Measurements from ENCODE around the gene PKLR.
A peak's percentile ranks its signal among the peaks of the same experiment; 100 is the strongest.
"Not testable (repeated sequence)": the region's sequence is repeated elsewhere in the genome, so short reads cannot be mapped to it uniquely, and the experiment has no call there.

Gene PKLR

GRCh38 chr1:155301342-155301841, at the start of gene PKLR:
Gene PKLR, minus strand, starts transcription at chr1:155301438. Its CDS starts 43 bp downstream, at chr1:155301395.
- Mint-ChIP-seq H3K4me1 (no peaks in the 10 kb centered on the region), H3K36me3 (ENCODE audit: insufficient read depth) (peaks cover 1% of the 10 kb centered on the region), H3K27me3 (peaks cover 18% of the 10 kb centered on the region), H3K9me3 (no peaks in the 10 kb centered on the region), H3K27ac (ENCODE audit: low read depth) (no peak within 1 kb of the TSS), H3K4me3 (no peak within 1 kb of the TSS)
- DNase-seq (ENCODE audit: low spot score in 2 of 2) = no peak
- no peak for ATAC-seq (replicated peaks; ENCODE audit: extremely low read depth, poor library complexity, severe bottlenecking)

GRCh38 chr1:155342842-155343241, 41.6 kb upstream of the PKLR start:
- Mint-ChIP-seq H3K9me3 (no peaks in the 10 kb centered on the region), H3K4me1 (no peaks in the 10 kb centered on the region), H3K4me3 (no peak overlapping the region), H3K27ac (ENCODE audit: low read depth) (no peak overlapping the region), H3K36me3 (ENCODE audit: insufficient read depth) (peaks cover 81% of the 10 kb centered on the region), H3K27me3 (no peaks in the 10 kb centered on the region)
- ATAC-seq (replicated peaks; ENCODE audit: extremely low read depth, poor library complexity, severe bottlenecking) = no peak
- no peak for DNase-seq (ENCODE audit: low spot score in 2 of 2)

- Mint-ChIP-seq H3K27me3 (no peaks in the 10 kb centered on the region), H3K9me3 (no peaks in the 10 kb centered on the region), H3K27ac (ENCODE audit: low read depth) (no peak overlapping the region), H3K4me1 (no peaks in the 10 kb centered on the region), H3K4me3 (no peak overlapping the region), H3K36me3 (ENCODE audit: insufficient read depth) (peaks cover 76% of the 10 kb centered on the region)
- ATAC-seq (replicated peaks; ENCODE audit: extremely low read depth, poor library complexity, severe bottlenecking) (no peak), DNase-seq (ENCODE audit: low spot score in 2 of 2) (no peak)
Observed at GRCh38 chr1:155339515-155340097, 38.4 kb upstream of the PKLR start.

GRCh38 chr1:155334962-155335361, 33.7 kb upstream of the PKLR start:
- Mint-ChIP-seq H3K4me1 (no peaks in the 10 kb centered on the region), H3K4me3 (no peak overlapping the region), H3K27me3 (no peaks in the 10 kb centered on the region), H3K36me3 (ENCODE audit: insufficient read depth) (peaks cover 54% of the 10 kb centered on the region), H3K27ac (ENCODE audit: low read depth) (no peak overlapping the region), H3K9me3 (no peaks in the 10 kb centered on the region)
- ATAC-seq (replicated peaks; ENCODE audit: extremely low read depth, poor library complexity, severe bottlenecking) = no peak
- no peak for DNase-seq (ENCODE audit: low spot score in 2 of 2)

- ATAC-seq (replicated peaks; ENCODE audit: extremely low read depth, poor library complexity, severe bottlenecking) (no peak), DNase-seq (ENCODE audit: low spot score in 2 of 2) (no peak)
- Mint-ChIP-seq H3K4me3 (no peak overlapping the region), H3K9me3 (no peaks in the 10 kb centered on the region), H3K27me3 (no peaks in the 10 kb centered on the region), H3K36me3 (ENCODE audit: insufficient read depth) (peaks cover 25% of the 10 kb centered on the region), H3K4me1 (peaks cover 6% of the 10 kb centered on the region), H3K27ac (ENCODE audit: low read depth) (peak overlapping the region; percentile 6)
Observed at GRCh38 chr1:155329980-155330598, 28.9 kb upstream of the PKLR start.

- not testable (repeated sequence) for H3K27me3 Mint-ChIP-seq; H3K4me3 Mint-ChIP-seq; ATAC-seq (replicated peaks; ENCODE audit: extremely low read depth, poor library complexity, severe bottlenecking); H3K27ac Mint-ChIP-seq (ENCODE audit: low read depth); H3K4me1 Mint-ChIP-seq; DNase-seq (ENCODE audit: low spot score in 2 of 2); H3K9me3 Mint-ChIP-seq
- peaks cover 25% of the 10 kb centered on the region for H3K36me3 Mint-ChIP-seq (ENCODE audit: insufficient read depth)
Observed at GRCh38 chr1:155328856-155329255, 27.6 kb upstream of the PKLR start.

GRCh38 chr1:155327981-155328380, 26.7 kb upstream of the PKLR start:
- Mint-ChIP-seq H3K27ac (ENCODE audit: low read depth) (no peak overlapping the region), H3K4me3 (no peak overlapping the region), H3K9me3 (no peaks in the 10 kb centered on the region), H3K27me3 (no peaks in the 10 kb centered on the region), H3K4me1 (peaks cover 6% of the 10 kb centered on the region), H3K36me3 (ENCODE audit: insufficient read depth) (peaks cover 20% of the 10 kb centered on the region)
- ATAC-seq (replicated peaks; ENCODE audit: extremely low read depth, poor library complexity, severe bottlenecking) = no peak
- DNase-seq (ENCODE audit: low spot score in 2 of 2) = no peak

- H3K4me3 Mint-ChIP-seq = peak overlapping the region; percentile 84
- DNase-seq (ENCODE audit: low spot score in 2 of 2) = no peak
- H3K27ac Mint-ChIP-seq (ENCODE audit: low read depth) = peak overlapping the region; percentile 54
- no peaks in the 10 kb centered on the region for H3K27me3 Mint-ChIP-seq
- no peak for ATAC-seq (replicated peaks; ENCODE audit: extremely low read depth, poor library complexity, severe bottlenecking)
- H3K4me1 Mint-ChIP-seq = peaks cover 6% of the 10 kb centered on the region
- peaks cover 18% of the 10 kb centered on the region for H3K36me3 Mint-ChIP-seq (ENCODE audit: insufficient read depth)
- H3K9me3 Mint-ChIP-seq = no peaks in the 10 kb centered on the region
Observed at GRCh38 chr1:155326631-155327037, 25.4 kb upstream of the PKLR start.

GRCh38 chr1:155326020-155326526, 24.8 kb upstream of the PKLR start:
- peak overlapping the region; percentile 84 for H3K4me3 Mint-ChIP-seq
- peaks cover 8% of the 10 kb centered on the region for H3K4me1 Mint-ChIP-seq
- peak overlapping the region; percentile 54 for H3K27ac Mint-ChIP-seq (ENCODE audit: low read depth)
- H3K36me3 Mint-ChIP-seq (ENCODE audit: insufficient read depth) = peaks cover 16% of the 10 kb centered on the region
- no peaks in the 10 kb centered on the region for H3K27me3 Mint-ChIP-seq
- H3K9me3 Mint-ChIP-seq = no peaks in the 10 kb centered on the region
- no peak for ATAC-seq (replicated peaks; ENCODE audit: extremely low read depth, poor library complexity, severe bottlenecking)
- no peak for DNase-seq (ENCODE audit: low spot score in 2 of 2)

GRCh38 chr1:155325603-155325893, 24.3 kb upstream of the PKLR start:
- Mint-ChIP-seq H3K27me3 (no peaks in the 10 kb centered on the region), H3K9me3 (no peaks in the 10 kb centered on the region), H3K27ac (ENCODE audit: low read depth) (peak overlapping the region; percentile 54), H3K36me3 (ENCODE audit: insufficient read depth) (peaks cover 13% of the 10 kb centered on the region), H3K4me1 (peaks cover 13% of the 10 kb centered on the region), H3K4me3 (peak overlapping the region; percentile 84)
- DNase-seq (ENCODE audit: low spot score in 2 of 2) (no peak), ATAC-seq (replicated peaks; ENCODE audit: extremely low read depth, poor library complexity, severe bottlenecking) (no peak)

GRCh38 chr1:155324717-155325602, 23.7 kb upstream of the PKLR start:
- Mint-ChIP-seq H3K9me3 (no peaks in the 10 kb centered on the region), H3K36me3 (ENCODE audit: insufficient read depth) (peaks cover 12% of the 10 kb centered on the region)

GRCh38 chr1:155324037-155324716, 22.9 kb upstream of the PKLR start:
- H3K36me3 Mint-ChIP-seq (ENCODE audit: insufficient read depth) = peaks cover 12% of the 10 kb centered on the region
- ATAC-seq (replicated peaks; ENCODE audit: extremely low read depth, poor library complexity, severe bottlenecking) (peak; percentile 82), DNase-seq (ENCODE audit: low spot score in 2 of 2) (peak; percentile 64 to 69)
- H3K27ac Mint-ChIP-seq (ENCODE audit: low read depth) = peak overlapping the region; percentile 74
- H3K9me3 Mint-ChIP-seq = no peaks in the 10 kb centered on the region
- peaks cover 20% of the 10 kb centered on the region for H3K4me1 Mint-ChIP-seq
- H3K27me3 Mint-ChIP-seq = no peaks in the 10 kb centered on the region
- peak overlapping the region; percentile 84 for H3K4me3 Mint-ChIP-seq

More at GRCh38 chr1:155324717-155325602, 23.7 kb upstream of the PKLR start:
- H3K27me3 Mint-ChIP-seq = no peaks in the 10 kb centered on the region
- peaks cover 19% of the 10 kb centered on the region for H3K4me1 Mint-ChIP-seq
- ATAC-seq (replicated peaks; ENCODE audit: extremely low read depth, poor library complexity, severe bottlenecking) (no peak), DNase-seq (ENCODE audit: low spot score in 2 of 2) (no peak)
- H3K27ac Mint-ChIP-seq (ENCODE audit: low read depth) = peak overlapping the region; percentile 74
- peak overlapping the region; percentile 84 for H3K4me3 Mint-ChIP-seq
